Measurements from ENCODE around the gene PRPF38B. TPM values are rescaled to one million over a fixed set of nuclear protein-coding genes. Genes with fewer than 3 reads are reported as not detected.

PRPF38B gene, protein sequence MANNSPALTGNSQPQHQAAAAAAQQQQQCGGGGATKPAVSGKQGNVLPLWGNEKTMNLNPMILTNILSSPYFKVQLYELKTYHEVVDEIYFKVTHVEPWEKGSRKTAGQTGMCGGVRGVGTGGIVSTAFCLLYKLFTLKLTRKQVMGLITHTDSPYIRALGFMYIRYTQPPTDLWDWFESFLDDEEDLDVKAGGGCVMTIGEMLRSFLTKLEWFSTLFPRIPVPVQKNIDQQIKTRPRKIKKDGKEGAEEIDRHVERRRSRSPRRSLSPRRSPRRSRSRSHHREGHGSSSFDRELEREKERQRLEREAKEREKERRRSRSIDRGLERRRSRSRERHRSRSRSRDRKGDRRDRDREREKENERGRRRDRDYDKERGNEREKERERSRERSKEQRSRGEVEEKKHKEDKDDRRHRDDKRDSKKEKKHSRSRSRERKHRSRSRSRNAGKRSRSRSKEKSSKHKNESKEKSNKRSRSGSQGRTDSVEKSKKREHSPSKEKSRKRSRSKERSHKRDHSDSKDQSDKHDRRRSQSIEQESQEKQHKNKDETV
- total RNA-seq: 18.0 and 22.8 TPM in 2 replicates

DNA sequence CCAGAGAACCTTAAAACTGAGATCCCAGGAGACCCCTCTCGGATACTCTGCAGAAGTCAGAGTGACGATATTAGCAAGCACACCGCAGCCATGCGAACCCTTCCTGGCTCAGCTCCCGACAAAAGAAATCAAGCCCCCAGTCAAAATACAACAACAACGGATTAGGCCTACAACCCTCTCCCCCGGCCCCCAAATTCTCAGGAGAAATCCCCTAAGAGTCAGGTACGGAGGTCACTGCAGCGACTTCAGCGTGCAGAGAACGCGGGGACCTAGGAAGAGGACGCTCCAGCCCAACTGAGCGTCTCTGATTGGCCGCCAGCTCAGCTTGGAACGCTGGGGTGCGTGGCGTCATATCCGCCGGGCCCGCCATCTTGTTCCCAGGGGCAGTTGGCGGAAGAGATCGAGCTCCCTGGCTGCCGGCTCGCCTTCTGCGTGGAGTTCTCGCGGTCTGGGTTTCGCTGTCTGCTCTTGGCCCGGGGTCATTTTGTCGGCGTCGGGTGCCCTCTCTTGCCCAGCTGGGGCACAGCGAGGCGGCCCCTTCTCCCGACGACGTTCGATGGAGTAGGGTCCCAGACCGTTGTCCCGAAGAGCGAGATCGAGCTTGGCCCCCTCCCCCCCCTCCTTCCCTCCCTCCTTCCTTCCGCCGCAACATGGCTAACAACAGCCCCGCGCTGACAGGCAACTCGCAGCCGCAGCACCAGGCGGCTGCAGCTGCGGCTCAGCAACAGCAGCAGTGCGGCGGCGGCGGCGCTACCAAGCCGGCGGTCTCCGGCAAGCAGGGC lies at the start of gene PRPF38B:
TSS of gene PRPF38B (plus strand) at position 369 of the 782 bp plus-strand sequence. CDS start at position 651, 282 bp downstream.

DNA sequence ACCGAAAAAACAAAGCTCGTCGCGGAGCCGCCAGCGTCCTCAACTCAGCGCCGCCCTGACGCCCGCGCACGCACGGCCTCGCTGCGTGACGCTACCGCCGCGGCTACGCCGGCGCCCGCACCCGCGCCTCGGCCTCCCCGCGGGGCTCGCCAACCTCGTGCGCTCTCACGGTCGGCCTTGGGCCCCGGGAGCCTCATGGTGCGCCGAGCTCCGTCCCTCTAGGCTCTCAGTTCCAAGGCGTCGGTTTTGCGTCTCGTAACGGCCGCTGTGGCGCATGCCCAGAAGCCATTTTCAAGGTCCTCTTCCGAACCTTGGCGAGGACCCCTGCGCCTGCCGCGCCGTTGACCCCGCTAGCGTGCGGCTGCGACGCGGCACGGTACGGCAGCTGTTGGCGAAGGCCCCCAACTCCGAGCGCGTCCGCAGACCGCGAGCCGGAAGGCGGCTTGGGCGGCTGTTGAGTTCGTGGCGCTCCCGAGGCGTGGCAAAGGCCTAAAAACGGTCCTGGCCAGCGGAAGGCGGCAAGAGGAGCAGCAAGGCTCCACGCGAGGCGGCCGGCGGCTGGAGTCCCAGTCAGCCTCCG lies 31.0 kb upstream of the PRPF38B start, which contains the start of gene HENMT1:
TSS of gene HENMT1 (minus strand) at position 64 of the 580 bp plus-strand sequence. CDS start 1,209 bp downstream, outside the sequence.

GRCh38 chr1:108712606-108713150 lies 20.6 kb downstream of the PRPF38B start, which contains the start of gene FNDC7:
FNDC7 (plus strand) TSS chr1:108712908; CDS start chr1:108712934, 26 bp downstream.

DNA sequence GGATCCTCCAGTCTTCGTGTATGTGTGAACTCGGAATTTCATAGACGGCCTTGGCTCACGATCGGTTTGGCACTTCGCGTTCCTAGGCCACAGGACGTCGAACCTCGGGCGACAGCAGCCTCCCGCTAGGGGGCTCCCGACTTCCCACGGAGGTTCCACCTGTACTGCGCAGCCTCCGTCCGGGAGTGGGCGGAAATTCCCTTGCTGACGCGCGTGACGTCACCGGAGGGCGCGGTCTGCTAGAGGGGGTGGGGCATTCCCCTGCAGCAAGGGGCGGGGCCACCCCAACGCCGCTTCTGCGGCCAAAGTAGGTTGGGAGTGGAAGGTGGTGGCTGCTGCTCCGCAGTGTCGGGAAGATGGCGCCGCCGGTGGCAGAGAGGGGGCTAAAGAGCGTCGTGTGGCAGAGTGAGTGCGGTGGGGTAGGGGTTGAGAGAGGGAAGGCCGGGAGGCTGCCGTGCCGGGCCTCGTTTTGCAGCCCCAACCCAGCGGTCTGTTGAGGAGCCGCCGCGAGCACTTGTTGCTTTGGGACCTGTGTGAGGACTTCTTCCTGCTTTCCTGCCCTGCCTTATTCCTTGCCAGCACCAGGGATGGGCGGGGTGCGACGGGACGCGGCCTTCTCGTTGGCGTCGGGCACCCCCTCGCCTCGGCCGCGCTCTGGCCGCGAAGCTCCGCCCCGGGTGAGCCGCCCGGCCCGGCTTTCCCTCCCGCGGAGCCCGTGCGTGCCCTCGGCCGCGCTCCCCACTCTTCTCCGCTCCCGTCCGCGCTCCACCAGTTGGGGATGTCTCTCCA lies 54.5 kb downstream of the PRPF38B start, which contains the start of gene STXBP3:
TSS of gene STXBP3 (plus strand) at position 293 of the 789 bp plus-strand sequence. CDS start at position 357, 64 bp downstream.

Other genes with a start within 250 kb of the PRPF38B start
- gene NBPF6, start 242.0 kb upstream of the PRPF38B start, total RNA-seq: not detected in 2 replicates
- 3.6 and 6.9 TPM in 2 replicates for gene EEIG2, start 132.2 kb upstream of the PRPF38B start, total RNA-seq
- gene HENMT1, start 31.2 kb upstream of the PRPF38B start, total RNA-seq: 1.1 and 2.9 TPM in 2 replicates
- not detected in 2 replicates for gene FNDC7, start 20.6 kb downstream of the PRPF38B start, total RNA-seq
- 41.8 and 58.6 TPM in 2 replicates for gene STXBP3, start 54.4 kb downstream of the PRPF38B start, total RNA-seq
- gene AKNAD1, start 164.8 kb downstream of the PRPF38B start, total RNA-seq: not detected in 2 replicates
- 8.5 and 13.0 TPM in 2 replicates for gene GPSM2, start 184.7 kb downstream of the PRPF38B start, total RNA-seq

Data from vein endothelial cell (primary cell).